ENCODE data around the gene DOP1A.

The DOP1A gene

GRCh38 chr6:83192871-83193746, 125.6 kb downstream of the DOP1A start, which contains the start of the genes PGM3 and RWDD2A:
Gene PGM3 (minus strand): TSS chr6:83193265. CDS start chr6:83191012, 2,253 bp downstream.
Gene RWDD2A (plus strand): TSS chr6:83193357. CDS start chr6:83194452, 1,095 bp downstream.
- TF ChIP-seq POLR2AphosphoS5 (IDR thresholded peaks at IDR 0.05; ENCODE audit: low read depth, low read length) (peak; percentile 87; the same call in 1 of the 2 replicates), SIN3A (IDR thresholded peaks at IDR 0.05; ENCODE audit: borderline replicate concordance, insufficient read depth, low read length) (no peak), REST (IDR thresholded peaks at IDR 0.05; ENCODE audit: insufficient read depth in 1 of 2, low read depth in 2 of 2, low read length in 2 of 2) (no peak), TAF1 (IDR thresholded peaks at IDR 0.05; ENCODE audit: borderline replicate concordance, insufficient read depth, low read length) (peak; percentile 64; the same call in 1 of the 2 replicates), FOXP2 (optimal IDR thresholded peaks at IDR 0.05; ENCODE audit: borderline replicate concordance, extremely low read depth, extremely low read length, insufficient read depth) (peak; percentile 86)

- no peak for TF ChIP-seq SIN3A (IDR thresholded peaks at IDR 0.05; ENCODE audit: borderline replicate concordance, insufficient read depth, low read length)
Observed at GRCh38 chr6:83193747-83194566, 126.5 kb downstream of the DOP1A start.

- no peak for TF ChIP-seq SIN3A (IDR thresholded peaks at IDR 0.05; ENCODE audit: borderline replicate concordance, insufficient read depth, low read length)
- no peak for TF ChIP-seq FOXP2 (optimal IDR thresholded peaks at IDR 0.05; ENCODE audit: borderline replicate concordance, extremely low read depth, extremely low read length, insufficient read depth)
- no peak for TF ChIP-seq POLR2AphosphoS5 (IDR thresholded peaks at IDR 0.05; ENCODE audit: low read depth, low read length)
- TF ChIP-seq REST (IDR thresholded peaks at IDR 0.05; ENCODE audit: insufficient read depth in 1 of 2, low read depth in 2 of 2, low read length in 2 of 2), result no peak
- no peak for TF ChIP-seq TAF1 (IDR thresholded peaks at IDR 0.05; ENCODE audit: borderline replicate concordance, insufficient read depth, low read length)
Observed at GRCh38 chr6:83198486-83199172, 131.2 kb downstream of the DOP1A start.

- no peak for TF ChIP-seq POLR2AphosphoS5 (IDR thresholded peaks at IDR 0.05; ENCODE audit: low read depth, low read length)
- no peak for TF ChIP-seq REST (IDR thresholded peaks at IDR 0.05; ENCODE audit: insufficient read depth in 1 of 2, low read depth in 2 of 2, low read length in 2 of 2)
- no peak for TF ChIP-seq TAF1 (IDR thresholded peaks at IDR 0.05; ENCODE audit: borderline replicate concordance, insufficient read depth, low read length)
- no peak for TF ChIP-seq SIN3A (IDR thresholded peaks at IDR 0.05; ENCODE audit: borderline replicate concordance, insufficient read depth, low read length)
- no peak for TF ChIP-seq FOXP2 (optimal IDR thresholded peaks at IDR 0.05; ENCODE audit: borderline replicate concordance, extremely low read depth, extremely low read length, insufficient read depth)
Observed at GRCh38 chr6:83199173-83199862, 131.8 kb downstream of the DOP1A start.
